Cortex of kidney (tissue), 1 donor: ENCODE measurements around the gene CSNK2A2.

Source experiments
- DNase-seq: peaks from one replicate; lab custom pipeline; 2025; lab: John Stamatoyannopoulos, UW

The CSNK2A2 gene

GRCh38 chr16:58198022-58198683 is at the start of gene CSNK2A2:
TSS of gene CSNK2A2 (minus strand) at chr16:58198106. CDS start at chr16:58197736, 370 bp downstream.
- DNase-seq = no peak

DNA sequence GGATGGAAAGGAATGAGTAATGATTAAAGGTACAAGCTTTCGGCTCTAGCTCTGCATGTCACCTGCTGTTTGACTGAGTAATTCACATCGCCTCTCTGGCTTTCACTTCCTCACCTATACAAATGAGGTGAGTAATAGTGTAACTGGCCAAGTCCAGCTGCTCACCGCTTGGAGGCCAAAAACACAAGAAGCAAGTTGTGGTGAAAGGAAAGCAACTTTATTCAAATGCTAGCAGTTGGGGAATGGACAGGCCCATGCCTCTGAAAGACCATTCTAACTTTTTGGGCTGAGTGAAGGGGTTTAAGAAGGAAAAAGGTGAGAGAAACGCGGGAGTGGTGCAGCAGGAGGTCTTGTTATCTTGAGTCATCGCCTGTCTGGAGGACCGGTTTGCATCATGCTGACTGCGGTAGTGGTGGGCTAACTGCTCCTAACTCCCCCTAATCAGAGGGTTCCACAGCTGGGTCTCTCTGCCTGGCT is 45.7 kb upstream of the CSNK2A2 start:
- DNase-seq = no peak

DNA sequence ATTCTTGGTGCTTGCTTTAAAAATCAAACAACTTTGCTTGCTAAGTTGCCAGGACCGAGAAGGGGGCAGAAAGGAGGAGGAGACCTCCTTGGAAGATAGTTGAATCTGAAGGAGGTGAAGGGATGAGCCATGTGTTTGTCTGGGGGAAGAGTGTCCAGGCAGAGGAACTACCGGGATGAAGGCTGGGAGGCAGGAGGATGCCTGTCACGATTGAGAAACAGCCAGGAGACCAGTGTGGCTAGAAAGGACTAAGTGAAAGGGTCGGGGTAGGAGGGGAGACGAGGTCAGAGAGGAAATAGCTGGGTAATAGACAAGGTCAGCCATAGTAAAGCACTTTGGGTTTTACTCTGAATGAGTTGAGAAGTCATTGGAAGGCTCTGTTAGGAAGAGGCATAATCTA is 38.9 kb upstream of the CSNK2A2 start:
- DNase-seq = no peak

- no peak for DNase-seq
Measured at GRCh38 chr16:58236231-58236690, 38.4 kb upstream of the CSNK2A2 start.

DNA sequence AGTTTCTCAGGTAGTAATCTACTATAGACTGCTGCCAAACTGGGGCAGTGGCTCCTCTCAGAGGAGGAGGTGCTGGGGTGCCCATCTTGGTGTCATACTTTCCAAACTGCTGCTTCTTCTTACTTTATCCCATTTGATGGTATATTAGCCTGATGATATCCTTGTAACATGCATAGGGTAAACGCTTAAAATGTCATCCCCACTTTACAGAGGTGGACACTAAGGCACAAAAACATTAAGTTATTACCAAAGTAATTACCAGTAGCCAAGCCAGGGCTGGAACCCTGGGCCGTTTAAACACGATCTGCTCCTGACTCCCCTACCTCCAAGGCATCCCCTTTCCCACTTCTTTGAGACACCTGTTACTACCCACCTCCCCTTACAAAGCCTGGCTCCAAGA is 37.8 kb upstream of the CSNK2A2 start:
- no peak for DNase-seq

DNA sequence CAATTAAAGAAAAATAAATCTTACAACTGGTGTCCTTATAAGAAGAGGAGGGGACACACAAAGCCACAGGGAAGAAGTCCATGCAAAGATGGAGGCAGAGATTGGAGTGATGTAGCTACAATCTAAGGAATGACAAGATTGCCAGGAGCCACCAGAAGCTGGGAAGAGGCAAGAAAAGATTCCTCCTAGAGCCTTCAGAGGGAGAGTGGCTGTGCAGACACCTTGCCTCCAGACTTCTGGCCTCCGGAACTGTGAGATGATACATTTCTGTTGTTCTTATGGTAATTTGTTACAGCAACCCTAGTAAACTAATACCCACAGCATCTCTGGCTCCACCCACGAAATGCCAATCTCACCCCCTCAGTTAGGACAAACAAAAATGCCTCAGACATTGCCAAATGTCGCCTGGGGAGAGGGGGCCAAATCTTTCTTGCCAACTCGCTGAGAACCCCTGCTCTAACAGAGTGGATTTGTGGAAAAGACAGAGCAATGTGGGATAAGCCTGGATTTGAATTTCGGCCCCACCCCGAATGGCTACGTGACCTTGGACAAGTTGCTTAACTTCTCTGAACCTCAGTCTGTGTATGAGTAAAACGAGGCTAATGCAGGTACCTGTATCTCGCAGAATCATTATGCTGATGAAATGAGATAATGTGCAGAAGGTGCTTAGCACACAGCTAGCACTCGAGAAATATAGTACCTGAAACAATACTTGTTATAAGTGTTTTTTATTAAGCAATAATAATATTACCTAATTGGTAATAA is 37.1 kb upstream of the CSNK2A2 start:
- DNase-seq = no peak

GRCh38 chr16:58230259-58230658 is 32.4 kb upstream of the CSNK2A2 start:
- DNase-seq = no peak

DNA sequence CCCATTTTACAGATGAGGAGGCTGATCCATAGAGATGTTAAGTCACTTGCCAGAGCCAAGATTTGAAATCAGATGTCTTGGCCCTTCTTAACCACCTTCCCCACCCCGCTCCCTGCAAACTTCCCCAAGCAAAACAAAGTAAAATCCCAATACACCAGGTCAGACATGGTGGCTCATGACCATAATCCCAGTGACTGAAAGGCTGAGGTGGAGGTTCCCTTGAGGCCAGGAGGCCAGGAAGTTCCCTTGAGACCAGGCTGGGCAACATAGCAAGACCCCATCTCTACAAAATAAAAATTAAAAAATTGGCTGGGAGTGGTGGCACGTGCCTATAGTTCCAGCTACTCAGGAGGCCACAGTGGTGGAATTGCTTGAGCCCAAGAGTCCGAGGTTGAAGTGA is 28.9 kb upstream of the CSNK2A2 start:
- no peak for DNase-seq

GRCh38 chr16:58225965-58226602 is 28.2 kb upstream of the CSNK2A2 start:
- no peak for DNase-seq

- DNase-seq = no peak
Measured at GRCh38 chr16:58222532-58223316, 24.8 kb upstream of the CSNK2A2 start.

- no peak for DNase-seq
Measured at GRCh38 chr16:58219432-58219831, 21.5 kb upstream of the CSNK2A2 start.

GRCh38 chr16:58218786-58219185 is 20.9 kb upstream of the CSNK2A2 start:
- DNase-seq = no peak

- DNase-seq = no peak
Measured at GRCh38 chr16:58217311-58217925, 19.5 kb upstream of the CSNK2A2 start.

DNA sequence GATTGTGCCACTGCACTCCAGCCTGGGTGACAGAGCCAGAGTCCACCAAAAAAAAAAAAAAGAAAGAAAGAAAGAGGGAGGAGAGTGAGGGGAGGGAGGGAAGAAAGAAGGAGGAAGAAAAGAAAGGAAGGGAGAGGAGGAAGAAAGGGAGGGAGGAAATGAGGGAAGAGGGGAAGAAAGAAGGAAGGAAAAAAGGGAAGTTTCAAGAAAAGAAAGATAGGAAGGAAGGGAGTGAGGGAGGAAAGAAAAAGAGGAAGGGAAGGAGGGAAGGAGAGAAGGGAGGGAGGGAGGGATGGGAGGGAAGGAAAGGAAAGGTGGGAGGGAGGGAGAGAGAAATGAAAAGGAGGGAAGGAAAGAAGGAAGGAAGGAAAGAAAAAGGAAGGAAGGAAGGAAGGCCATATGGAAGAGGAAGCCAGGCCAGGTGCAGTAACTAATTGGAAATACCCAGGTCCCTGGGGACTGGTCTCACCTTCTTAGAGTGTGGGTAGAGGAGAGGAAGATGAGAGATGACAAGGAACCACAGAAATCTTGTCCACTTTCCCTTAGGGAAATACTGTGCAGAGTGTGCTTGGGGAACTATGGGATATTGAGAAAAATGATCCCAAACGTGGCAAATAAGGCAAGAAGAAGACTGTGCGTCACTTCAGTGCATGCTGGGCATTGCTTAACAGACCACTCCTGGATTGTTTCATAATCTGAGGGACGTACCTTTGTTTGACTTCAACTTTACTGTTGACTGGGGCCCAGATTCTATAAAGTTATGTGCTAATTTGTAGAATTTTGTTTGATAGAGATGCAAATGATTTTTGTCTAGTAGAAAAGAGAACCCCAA is 15.1 kb upstream of the CSNK2A2 start:
- no peak for DNase-seq

- DNase-seq = no peak
Measured at GRCh38 chr16:58211846-58212245, 13.9 kb upstream of the CSNK2A2 start.

- no peak for DNase-seq
Measured at GRCh38 chr16:58211245-58211644, 13.3 kb upstream of the CSNK2A2 start.

DNA sequence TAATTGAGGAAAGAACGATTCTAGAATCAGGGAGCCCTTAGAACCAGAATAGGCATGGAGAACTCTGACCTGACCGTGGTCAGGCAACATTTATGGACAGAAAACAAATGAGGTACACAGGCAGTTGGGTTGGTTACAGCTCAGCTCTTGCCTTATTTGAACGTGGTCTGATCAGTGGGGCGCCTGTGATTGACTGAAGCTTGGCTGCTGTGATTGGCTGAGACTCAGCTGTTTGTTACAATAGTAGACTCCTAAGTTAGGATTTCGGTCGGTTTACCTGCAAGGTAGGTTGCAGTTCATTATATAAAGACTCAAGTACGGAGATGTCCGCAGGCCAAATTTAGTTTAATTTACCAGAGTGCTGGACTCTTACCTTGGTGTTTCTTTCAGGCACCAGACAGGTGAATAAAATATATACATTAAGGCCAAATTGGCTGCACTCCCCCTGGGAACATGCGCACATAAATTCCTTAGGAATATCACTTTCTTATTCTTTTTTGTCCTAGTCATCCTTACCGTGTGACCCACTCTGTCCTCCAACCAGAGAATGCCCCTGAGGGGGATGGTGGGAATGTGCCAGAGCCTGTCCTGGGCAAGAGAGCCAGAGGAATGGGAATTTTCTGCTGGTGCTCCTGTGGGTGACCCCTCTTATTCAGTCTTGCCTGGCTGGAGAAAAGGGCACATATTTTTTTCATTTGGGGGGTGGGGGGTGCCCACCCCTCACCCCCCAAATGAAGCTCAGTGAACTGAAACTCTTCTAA is 7.5 kb upstream of the CSNK2A2 start:
- DNase-seq = no peak

DNA sequence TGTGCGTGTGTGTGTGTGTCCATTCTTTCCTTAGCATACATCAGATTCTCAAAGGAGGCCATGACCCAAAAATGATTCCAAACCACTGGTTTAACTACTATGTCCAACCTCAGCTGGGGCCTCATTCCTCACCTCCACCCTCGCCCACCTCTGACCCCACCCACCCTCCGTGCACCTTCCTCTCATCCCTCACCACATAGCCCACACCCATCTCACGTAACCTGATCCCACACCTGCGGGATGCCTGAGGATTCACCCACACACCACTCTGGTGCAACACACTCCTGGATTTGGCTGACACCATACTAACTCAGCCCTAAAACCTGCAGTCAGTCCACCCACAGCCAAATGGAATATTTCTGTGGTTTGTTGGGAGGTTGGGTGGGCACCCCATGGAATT is 3.3 kb upstream of the CSNK2A2 start:
- no peak for DNase-seq

GRCh38 chr16:58200004-58200797 is 2.3 kb upstream of the CSNK2A2 start:
- no peak for DNase-seq
